ENCODE data around the gene PTPRG. TPM values are rescaled to one million over a fixed set of nuclear protein-coding genes. Genes with fewer than 3 reads are reported as not detected.

The PTPRG gene
- total and polyA plus RNA-seq, 2 of the 13 experiments (the other 11 are each of a cell fraction or from before 2014, with no cell fraction given), result 8.0 to 25.3 TPM

- no peaks in the 10 kb centered on the region for H3K79me2 ChIP-seq (ENCODE audit: insufficient read depth, low read length)
- no peaks in the 10 kb centered on the region for H3K4me1 ChIP-seq (ENCODE audit: insufficient read depth, low read length)
- H2AFZ ChIP-seq (ENCODE audit: low read length), result no peak overlapping the region
- no peaks in the 10 kb centered on the region; the same call in 1 of the 2 replicates for H4K20me1 ChIP-seq (ENCODE audit: insufficient read depth, low read length)
- H3K4me2 ChIP-seq (ENCODE audit: low read depth, low read length), result no peak overlapping the region
- 88% methylated on average over 3 of the region's 3 CpGs for WGBS (ENCODE audit: low lambda C conversion rate)
- BruUV-seq (replicated peaks), result no TSS peak
- H3K9ac ChIP-seq (ENCODE audit: insufficient read depth, low read depth, low read length), result no peak overlapping the region
- in situ Hi-C loops (cut with HindIII; ENCODE audit: extremely low pct_ligation_motif_present, low pct_unique_long_range_greater_than_20kb) (no loop called here), intact Hi-C loops (cut with micrococcal nuclease; ENCODE audit: unreplicated experiment) (no loop called here)
- no peak overlapping the region for H3K4me3 ChIP-seq (replicated peaks in 1 of 3; ENCODE audit: insufficient read depth in 1 of 3, low read depth in 2 of 3, low read length in 3 of 3)
- FAIRE-seq, result no peak
- H3K36me3 ChIP-seq (replicated peaks in 1 of 2; ENCODE audit: control insufficient read depth in 1 of 2, insufficient read depth in 2 of 2, low read length in 2 of 2), result no peaks in the 10 kb centered on the region
- DNase-seq (ENCODE audit: low spot score), result no peak
- TF ChIP-seq RFXANK (CRISPR knock-in tag; IDR thresholded peaks at IDR 0.05) (no peak), CENPBD1 (CRISPR knock-in tag; IDR thresholded peaks at IDR 0.05; ENCODE audit: borderline replicate concordance, low read depth) (no peak), ZNF280D (CRISPR knock-in tag; IDR thresholded peaks at IDR 0.05) (no peak), FOXP1 (IDR thresholded peaks at IDR 0.05) (no peak), FOXP1 (CRISPR knock-in tag; IDR thresholded peaks at IDR 0.05) (no peak), PRDM10 (CRISPR knock-in tag; IDR thresholded peaks at IDR 0.05; ENCODE audit: low read depth) (no peak), ZKSCAN1 (IDR thresholded peaks at IDR 0.05; ENCODE audit: low read length) (no peak), NFRKB (IDR thresholded peaks at IDR 0.05) (no peak), ZNF615 (CRISPR knock-in tag; IDR thresholded peaks at IDR 0.05; ENCODE audit: borderline replicate concordance) (no peak), RFXAP (CRISPR knock-in tag; IDR thresholded peaks at IDR 0.05; ENCODE audit: borderline replicate concordance) (no peak), RNF2 (conservative IDR thresholded peaks at IDR 0.05; ENCODE audit: low read depth) (no peak), ZNF543 (CRISPR knock-in tag; IDR thresholded peaks at IDR 0.05) (no peak), KAT2B (IDR thresholded peaks at IDR 0.05; ENCODE audit: borderline replicate concordance, low read depth, low read length) (no peak), NFATC3 (CRISPR knock-in tag; IDR thresholded peaks at IDR 0.05) (no peak)
- ATAC-seq, result no peak
- no peaks in the 10 kb centered on the region for H3K9me3 ChIP-seq (ENCODE audit: low read length)
- CTCF ChIA-PET (ENCODE audit: low intra/inter-chr PET ratio, low total read pairs), result no interaction called here
- POLR2A ChIA-PET, result no interaction called here
- H3K27me3 ChIP-seq (ENCODE audit: control insufficient read depth in 1 of 2, insufficient read depth in 2 of 2, low read length in 2 of 2), result no peaks in the 10 kb centered on the region
- H3K27ac ChIP-seq (ENCODE audit: extremely low read length, insufficient read depth, low read length), result no peak overlapping the region
Measured at GRCh38 chr3:61928039-61928438, 366.7 kb downstream of the PTPRG start.

Data from HepG2 (cell line).